OCI-LY1 (cell line): ENCODE data around the gene ATXN7L1.

ENCODE experiments used
- CTCF ChIP-seq: fragments of 200-600 bp; sonication (generic), shearing (Covaris generic); IDR thresholded peaks from 2 replicates; pipeline ENCODE4 v1.5.1; 2017; ENCODE audit warnings: mild to moderate bottlenecking, antibody characterized with exemption, low read length, moderate library complexity, mixed read lengths
- EZH2 ChIP-seq: fragments of 200-600 bp; sonication (generic), shearing (Covaris generic); IDR thresholded peaks from 2 replicates; pipeline ENCODE4 v1.8.0; 2017; ENCODE audit warnings: borderline replicate concordance, mixed run types, mild to moderate bottlenecking, antibody characterized with exemption, low read length, moderate library complexity, mixed read lengths

- TF ChIP-seq CTCF, result no peak
- no peak for TF ChIP-seq EZH2
These were observed 35.7 kb upstream of the ATXN7L1 start for GRCh38 chr7:105911961-105912575.
